Breast epithelium (tissue), 3 donors: Measurements from ENCODE around the gene SPATA12.

Experiments used
- POLR2A ChIP-seq: fragments of 450-650 bp; IDR thresholded peaks from one replicate; pipeline ENCODE4 v1.6.1; 2016; ENCODE audit warnings: antibody characterized with exemption, mild to moderate bottlenecking, moderate library complexity
- POLR2AphosphoS5 ChIP-seq, 3 donors: sonication (generic); formaldehyde crosslinking; IDR thresholded peaks; one replicate each; pipeline ENCODE4 v1.6.1; 2017; ENCODE audit warnings: antibody characterized with exemption in 3 of 3

- TF ChIP-seq POLR2A (no peak), POLR2AphosphoS5 (IDR thresholded peaks at IDR 0.05) (no peak)
These were observed 44.6 kb upstream of the SPATA12 start for GRCh38 chr3:57015912-57016311.
